ENCODE data around the gene PPP1R16B.

Gene PPP1R16B

GRCh38 chr20:38839563-38839962 lies 34.1 kb downstream of the PPP1R16B start:
- no peak for DNase-seq (ENCODE audit: low read depth)
- H3K4me3 ChIP-seq (ENCODE audit: low read depth, low read length): no peak overlapping the region
- TF ChIP-seq CTCF (conservative IDR thresholded peaks at IDR 0.05; ENCODE audit: low read depth, low read length): no peak

- DNase-seq (ENCODE audit: low read depth): no peak
- H3K4me3 ChIP-seq (ENCODE audit: low read depth, low read length): no peak overlapping the region
- no peak for TF ChIP-seq CTCF (conservative IDR thresholded peaks at IDR 0.05; ENCODE audit: low read depth, low read length)
Observed at GRCh38 chr20:38840053-38840893, 34.8 kb downstream of the PPP1R16B start.

GRCh38 chr20:38840894-38841470 lies 35.5 kb downstream of the PPP1R16B start:
- no peak for TF ChIP-seq CTCF (conservative IDR thresholded peaks at IDR 0.05; ENCODE audit: low read depth, low read length)
- no peak for DNase-seq (ENCODE audit: low read depth)
- no peak overlapping the region for H3K4me3 ChIP-seq (ENCODE audit: low read depth, low read length)

- DNase-seq (ENCODE audit: low read depth): no peak
- no peak for TF ChIP-seq CTCF (conservative IDR thresholded peaks at IDR 0.05; ENCODE audit: low read depth, low read length)
- no peak overlapping the region for H3K4me3 ChIP-seq (ENCODE audit: low read depth, low read length)
Observed at GRCh38 chr20:38841570-38841969, 36.1 kb downstream of the PPP1R16B start.

- no peak overlapping the region for H3K4me3 ChIP-seq (ENCODE audit: low read depth, low read length)
- DNase-seq (ENCODE audit: low read depth): no peak
Observed at GRCh38 chr20:38842026-38842425, 36.5 kb downstream of the PPP1R16B start.

GRCh38 chr20:38842558-38842981 lies 37.1 kb downstream of the PPP1R16B start:
- no peak overlapping the region for H3K4me3 ChIP-seq (ENCODE audit: low read depth, low read length)
- DNase-seq (ENCODE audit: low read depth): no peak
- no peak for TF ChIP-seq CTCF (conservative IDR thresholded peaks at IDR 0.05; ENCODE audit: low read depth, low read length)

More at GRCh38 chr20:38842026-38842425, 36.5 kb downstream of the PPP1R16B start:
- TF ChIP-seq CTCF (conservative IDR thresholded peaks at IDR 0.05; ENCODE audit: low read depth, low read length): no peak
